Measurements from ENCODE around the gene CS.
"Not testable (repeated sequence)": the region's sequence is repeated elsewhere in the genome, so short reads cannot be mapped to it uniquely, and the experiment has no call there.

The CS gene

GRCh38 chr12:56317675-56318074 lies 17.5 kb upstream of the CS start:
- no peak for DNase-seq

DNA sequence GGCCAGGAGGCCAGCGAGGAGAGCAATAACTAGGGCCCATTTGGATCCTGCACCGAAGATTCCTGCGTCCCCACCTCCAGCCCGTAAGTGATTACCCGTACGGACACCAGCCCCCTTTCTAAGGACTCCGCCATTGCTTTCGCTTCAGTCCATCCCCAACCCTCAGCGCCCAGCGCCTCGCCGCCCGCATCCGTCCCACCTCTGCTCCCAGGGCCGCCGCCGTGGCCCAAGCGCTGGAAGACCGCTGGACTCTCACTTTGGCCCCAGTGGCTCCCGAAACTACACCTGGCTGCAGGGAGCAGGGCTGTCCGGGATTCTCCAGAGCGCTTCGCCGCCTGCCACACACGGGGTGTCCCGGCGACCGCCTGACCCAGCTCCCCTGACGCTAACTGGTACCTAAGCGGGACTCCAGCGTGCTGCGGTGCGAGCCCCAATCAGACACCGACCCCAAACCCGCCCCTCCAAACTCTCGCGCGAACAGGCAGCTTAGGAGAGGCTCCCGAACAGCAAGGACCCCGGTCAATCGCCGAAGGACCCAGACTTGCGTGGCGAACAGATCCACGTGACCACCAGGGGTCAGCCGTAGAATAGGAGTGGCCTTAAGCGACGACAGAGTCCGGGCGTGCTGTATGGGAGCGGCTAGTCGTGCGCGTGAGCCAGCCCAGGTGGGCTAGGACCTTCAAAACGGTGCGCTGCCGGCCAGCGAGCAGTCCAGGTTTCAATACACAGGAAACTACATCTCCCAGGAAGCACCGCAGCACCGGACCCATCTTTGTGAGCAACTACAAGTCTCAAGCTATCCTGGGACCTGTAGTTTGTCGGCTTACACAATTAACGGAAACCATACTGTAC lies 15.7 kb upstream of the CS start, which contains the start of gene CNPY2:
CNPY2 (minus strand) TSS at position 367 of the 852 bp plus-strand sequence. CDS start 771 bp downstream, outside the sequence.
- peak; percentile 93 for DNase-seq

DNA sequence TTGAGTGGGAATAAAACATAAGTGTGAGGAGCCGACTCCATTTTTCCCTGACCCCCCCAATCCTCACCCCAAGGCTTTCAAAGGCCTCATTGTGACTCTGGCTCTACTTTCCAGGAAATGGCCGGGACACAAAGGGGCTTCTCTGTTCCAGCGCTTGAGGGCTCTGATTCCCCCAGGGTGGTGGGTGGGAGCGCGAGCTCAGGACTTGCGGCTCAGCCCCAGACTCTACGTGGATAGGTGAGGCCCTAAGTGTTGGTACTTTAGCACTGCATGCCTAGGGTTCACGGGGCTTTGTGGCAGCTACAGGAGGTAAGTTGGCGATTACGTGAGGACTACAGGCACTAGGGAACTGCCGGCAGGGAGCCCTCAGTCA lies 15.1 kb upstream of the CS start:
- DNase-seq = no peak

DNA sequence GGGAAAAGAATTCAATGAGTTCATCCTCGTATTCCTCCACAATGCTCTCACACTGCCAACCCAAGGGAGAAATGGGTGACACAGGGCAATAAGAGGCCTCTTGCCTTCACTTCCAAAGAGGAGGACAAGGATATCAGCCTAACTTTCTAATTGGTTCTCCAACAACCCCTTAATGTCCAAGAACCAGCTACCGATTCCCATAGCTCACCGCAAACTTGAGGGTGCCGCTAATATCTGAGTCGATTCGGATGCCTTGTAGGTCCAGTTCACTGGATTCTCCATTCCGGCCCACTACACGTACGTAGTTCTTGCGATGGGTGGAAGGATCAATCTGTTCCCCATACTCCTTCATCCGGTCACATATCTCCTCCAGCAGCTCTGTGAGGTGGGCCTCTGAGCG lies 10.9 kb upstream of the CS start:
- no peak for DNase-seq

GRCh38 chr12:56308714-56309113 lies 8.6 kb upstream of the CS start:
- no peak for DNase-seq

GRCh38 chr12:56307221-56307965 lies 7.3 kb upstream of the CS start:
- no peak for DNase-seq

DNA sequence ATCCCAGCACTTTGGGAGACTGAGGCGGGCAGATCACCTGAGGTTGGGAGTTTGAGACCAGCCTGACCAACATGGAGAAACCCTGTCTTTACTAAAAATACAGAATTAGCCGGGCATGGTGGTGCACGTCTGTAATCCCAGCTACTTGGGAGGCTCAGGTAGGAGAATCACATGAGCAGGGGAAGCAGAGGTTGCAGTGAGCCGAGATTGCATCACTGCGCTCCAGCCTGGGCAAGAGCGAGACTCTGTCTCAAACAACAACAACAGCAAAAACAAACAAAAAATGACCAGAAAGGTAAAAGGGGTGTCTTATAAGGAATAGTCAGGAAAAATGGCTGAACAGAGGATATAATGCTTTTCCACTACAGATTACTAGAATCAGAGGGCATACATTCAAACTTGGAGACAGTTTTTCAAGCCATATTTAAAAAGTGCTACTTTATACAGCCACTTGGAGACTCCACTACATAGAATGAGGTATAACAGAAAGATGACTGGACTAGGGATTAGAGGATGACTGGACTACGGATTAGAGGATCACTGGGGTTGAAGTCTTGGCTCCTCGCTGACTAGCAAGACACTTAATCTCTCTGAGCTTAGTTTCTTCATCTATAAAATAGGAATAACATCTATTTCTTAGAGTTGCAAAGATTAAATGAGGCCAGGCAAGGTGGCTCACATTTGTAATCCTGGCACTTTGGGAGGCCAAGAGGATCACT lies 4.9 kb upstream of the CS start:
- DNase-seq = no peak

GRCh38 chr12:56304276-56304675 lies 4.1 kb upstream of the CS start:
- no peak for DNase-seq

DNA sequence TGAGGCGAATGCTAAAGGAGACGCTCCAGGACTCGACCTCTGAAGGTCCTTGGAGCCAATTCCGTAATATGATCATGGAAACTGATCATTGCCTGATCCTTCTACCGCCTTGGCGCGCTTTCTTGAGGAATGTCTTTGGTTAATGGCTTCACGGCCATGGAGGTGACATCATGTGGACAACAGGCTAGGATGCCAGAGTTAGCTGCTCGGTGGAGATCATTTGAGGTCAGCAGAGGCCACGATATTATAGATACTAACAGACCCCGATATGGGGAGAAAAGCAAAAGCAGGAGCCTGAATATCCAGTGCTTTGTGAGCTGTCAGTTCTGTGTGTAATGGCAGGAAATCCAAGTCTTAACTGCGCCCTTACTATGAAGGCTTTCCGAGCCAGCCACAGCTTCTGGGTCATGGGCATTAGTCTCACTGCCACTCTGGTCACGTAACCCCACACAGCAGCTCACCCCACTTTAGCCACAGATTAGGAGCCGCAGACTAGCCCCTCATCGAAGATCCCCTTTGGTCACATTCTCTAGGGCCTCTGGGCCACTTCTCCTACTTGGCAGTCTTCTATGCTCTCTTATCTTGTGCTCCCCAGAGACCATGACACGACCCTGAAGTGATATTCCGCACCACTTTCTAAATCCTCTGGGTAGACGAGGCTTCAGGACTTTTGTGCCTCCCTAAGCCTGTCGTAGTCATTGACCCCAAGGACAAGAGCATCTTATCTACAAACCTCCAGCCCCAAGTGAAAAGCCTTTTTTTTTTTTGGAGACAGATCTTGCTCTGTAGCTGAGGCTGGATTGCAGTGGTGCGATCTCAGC lies 724 bp upstream of the CS start:
- no peak for DNase-seq

GRCh38 chr12:56299308-56299852 lies 750 bp downstream of the CS start:
- DNase-seq = no peak

GRCh38 chr12:56298828-56299227 lies 1.3 kb downstream of the CS start:
- no peak for DNase-seq

DNA sequence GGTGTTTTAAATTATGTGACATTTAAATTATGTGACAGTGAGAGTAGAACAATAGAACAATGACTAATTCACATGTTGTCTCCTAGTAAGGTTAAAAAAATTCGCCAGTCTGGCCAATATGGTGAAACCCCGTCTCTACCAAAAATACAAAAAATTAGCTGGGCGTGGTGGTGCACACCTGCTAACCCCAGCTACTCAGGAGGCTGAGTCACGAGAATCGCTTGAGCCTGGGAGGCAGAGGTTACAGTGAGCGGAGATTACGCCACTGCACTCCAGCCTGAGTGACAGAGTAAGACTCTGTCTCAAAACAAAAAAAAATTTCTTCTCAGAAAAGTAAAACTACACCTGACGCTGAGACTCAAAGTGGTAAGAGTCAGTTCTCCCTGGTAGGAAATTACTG lies 2.7 kb downstream of the CS start:
- no peak for DNase-seq

- no peak for DNase-seq
Observed at GRCh38 chr12:56296295-56296694, 3.8 kb downstream of the CS start.

GRCh38 chr12:56293795-56294194 lies 6.3 kb downstream of the CS start:
- no peak for DNase-seq

GRCh38 chr12:56288705-56289387 lies 11.3 kb downstream of the CS start:
- no peak for DNase-seq

- DNase-seq = no peak
Observed at GRCh38 chr12:56286044-56286830, 13.9 kb downstream of the CS start.

GRCh38 chr12:56284263-56284662 lies 15.9 kb downstream of the CS start:
- not testable (repeated sequence) for DNase-seq

GRCh38 chr12:56282579-56282978 lies 17.6 kb downstream of the CS start:
- DNase-seq = no peak

- no peak for DNase-seq
Observed at GRCh38 chr12:56282030-56282429, 18.1 kb downstream of the CS start.

DNA sequence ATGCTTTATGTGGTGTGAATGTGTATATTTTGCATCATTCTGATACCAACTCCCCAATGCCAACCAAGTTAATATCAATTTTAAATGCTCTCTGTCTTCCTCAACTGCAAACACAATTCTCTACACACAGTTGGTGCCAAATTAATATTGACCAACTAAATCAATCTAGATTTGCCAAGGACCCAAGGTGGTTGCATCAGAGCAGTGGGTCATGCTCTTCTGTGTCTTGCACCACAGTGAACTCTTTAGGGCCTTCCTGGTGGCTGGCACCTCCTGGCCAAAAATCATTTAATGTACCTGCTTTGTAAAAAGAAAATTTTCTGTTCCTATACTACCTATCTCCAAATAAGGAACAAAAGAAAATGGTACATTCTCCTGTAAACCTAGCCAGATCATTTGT lies 19.3 kb downstream of the CS start:
- no peak for DNase-seq

GRCh38 chr12:56278905-56279304 lies 21.2 kb downstream of the CS start:
- no peak for DNase-seq
